Tibial nerve (tissue), 4 donors: ENCODE results near the gene PAK4. TPM values are rescaled to one million over a fixed set of nuclear protein-coding genes. Genes with fewer than 3 reads are reported as not detected.

Experiments
- DNase-seq, 2 donors: peaks; one replicate each; pipeline ENCODE4 v3.0.0-alpha.2; 2019; ENCODE audit warnings: low spot score in 2 of 2
- H3K27ac ChIP-seq, 4 donors: fragments of 200-600 bp; sonication (generic) in 3 of 4; one replicate each; pipeline ENCODE4 v1.5.1; 2017 to 2019; ENCODE audit warnings: mild to moderate bottlenecking in 1 of 4
- H3K27me3 ChIP-seq, 2 donors: fragments of 200-600 bp; sonication (generic) in 1 of 2; one replicate each; pipeline versions ENCODE4 v1.5.1 to v1.6.0; 2017 to 2019
- H3K36me3 ChIP-seq, 3 donors: fragments of 200-600 bp; sonication (generic); one replicate each; pipeline ENCODE4 v1.5.1; 2018 to 2019
- H3K4me1 ChIP-seq, 4 donors: fragments of 200-600 bp; sonication (generic) in 3 of 4; one replicate each; pipeline ENCODE4 v1.5.1; 2017 to 2019
- H3K4me3 ChIP-seq, 4 donors: fragments of 200-600 bp; sonication (generic) in 3 of 4; one replicate each; pipeline ENCODE4 v1.5.1; 2017 to 2019; ENCODE audit warnings: mild to moderate bottlenecking in 1 of 4, moderate library complexity in 1 of 4
- H3K9me3 ChIP-seq, 4 donors: fragments of 200-600 bp; sonication (generic) in 3 of 4; one replicate each; pipeline ENCODE4 v1.5.1; 2017 to 2019
- EP300 ChIP-seq, 2 donors: sonication (generic); formaldehyde crosslinking; IDR thresholded peaks; one replicate each; pipeline ENCODE4 v1.6.1; 2017; ENCODE audit warnings: antibody characterized with exemption in 2 of 2, mild to moderate bottlenecking in 1 of 2
- POLR2A ChIP-seq, 2 donors: fragments of 450-650 bp; IDR thresholded peaks; one replicate each; pipeline ENCODE4 v1.6.1; 2017; ENCODE audit warnings: antibody characterized with exemption in 2 of 2, mild to moderate bottlenecking in 2 of 2, moderate library complexity in 2 of 2
- WGBS, 2 donors: methylation state at CpG; one replicate each; pipeline ENCODE4 v1.1.5; 2018; 5-methylcytosine and 5-hydroxymethylcytosine counted together
- total RNA-seq, 4 donors: library from RNA; depleted of rRNA; stranded (reverse); fragments of >200 nt; gene quantifications; one replicate each; pipeline ENCODE4 v1.1.0, GENCODE V29; 2016
- TF ChIP-seq, protein P1 (sequence below), 5 experiments: fragments of 200-600 bp in 3 of 5; fragments of 450-650 bp in 2 of 5; sonication (generic) in 3 of 5; IDR thresholded peaks; one replicate each; pipeline ENCODE4 v1.5.1; 2016 to 2019; ENCODE audit warnings: antibody characterized with exemption in 5 of 5, mild to moderate bottlenecking in 3 of 5, moderate library complexity in 2 of 5

PAK4 gene
- total RNA-seq, 4 donors from 2014 or later = 22.9 to 45.1 (median 32.3) TPM

DNA sequence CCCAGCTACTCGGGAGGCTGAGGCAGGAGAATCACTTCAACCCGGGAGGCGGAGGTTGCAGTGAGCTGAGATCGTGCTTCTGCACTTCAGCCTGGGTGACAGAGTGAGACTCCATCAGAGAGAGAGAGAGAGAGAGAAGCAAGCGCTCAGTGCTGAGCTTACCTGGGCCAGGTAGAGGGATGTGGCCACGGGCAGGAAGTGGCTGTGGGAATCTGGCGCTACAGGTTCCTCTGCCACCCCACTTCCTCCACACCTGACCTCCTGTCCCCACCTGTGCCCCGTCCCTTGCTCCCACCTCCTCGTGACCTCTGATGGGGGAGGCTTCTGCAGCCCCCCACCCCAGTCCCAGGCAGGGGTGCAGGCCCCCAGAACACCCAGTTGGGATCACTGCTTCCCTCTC lies 70.2 kb downstream of the PAK4 start:
- Histone ChIP-seq H3K9me3 (no peaks in the 10 kb centered on the region), H3K4me3 (no peak overlapping the region), H3K27ac (no peak overlapping the region), H3K4me1 (peaks cover 0 to 11% (median 2%) of the 10 kb centered on the region in 4 donors), H3K36me3 (no peaks in the 10 kb centered on the region), H3K27me3 (peaks cover 0 to 66% of the 10 kb centered on the region in 2 donors)
- DNase-seq = no peak
- 52 to 59% methylated on average over 9 of the region's 9 CpGs for WGBS, 2 donors
- TF ChIP-seq EP300 (IDR thresholded peaks at IDR 0.05) = no peak
- no peak for TF ChIP-seq POLR2A (IDR thresholded peaks at IDR 0.05)
- TF ChIP-seq, protein P1, sequence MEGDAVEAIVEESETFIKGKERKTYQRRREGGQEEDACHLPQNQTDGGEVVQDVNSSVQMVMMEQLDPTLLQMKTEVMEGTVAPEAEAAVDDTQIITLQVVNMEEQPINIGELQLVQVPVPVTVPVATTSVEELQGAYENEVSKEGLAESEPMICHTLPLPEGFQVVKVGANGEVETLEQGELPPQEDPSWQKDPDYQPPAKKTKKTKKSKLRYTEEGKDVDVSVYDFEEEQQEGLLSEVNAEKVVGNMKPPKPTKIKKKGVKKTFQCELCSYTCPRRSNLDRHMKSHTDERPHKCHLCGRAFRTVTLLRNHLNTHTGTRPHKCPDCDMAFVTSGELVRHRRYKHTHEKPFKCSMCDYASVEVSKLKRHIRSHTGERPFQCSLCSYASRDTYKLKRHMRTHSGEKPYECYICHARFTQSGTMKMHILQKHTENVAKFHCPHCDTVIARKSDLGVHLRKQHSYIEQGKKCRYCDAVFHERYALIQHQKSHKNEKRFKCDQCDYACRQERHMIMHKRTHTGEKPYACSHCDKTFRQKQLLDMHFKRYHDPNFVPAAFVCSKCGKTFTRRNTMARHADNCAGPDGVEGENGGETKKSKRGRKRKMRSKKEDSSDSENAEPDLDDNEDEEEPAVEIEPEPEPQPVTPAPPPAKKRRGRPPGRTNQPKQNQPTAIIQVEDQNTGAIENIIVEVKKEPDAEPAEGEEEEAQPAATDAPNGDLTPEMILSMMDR (IDR thresholded peaks at IDR 0.05) = no peak

DNA sequence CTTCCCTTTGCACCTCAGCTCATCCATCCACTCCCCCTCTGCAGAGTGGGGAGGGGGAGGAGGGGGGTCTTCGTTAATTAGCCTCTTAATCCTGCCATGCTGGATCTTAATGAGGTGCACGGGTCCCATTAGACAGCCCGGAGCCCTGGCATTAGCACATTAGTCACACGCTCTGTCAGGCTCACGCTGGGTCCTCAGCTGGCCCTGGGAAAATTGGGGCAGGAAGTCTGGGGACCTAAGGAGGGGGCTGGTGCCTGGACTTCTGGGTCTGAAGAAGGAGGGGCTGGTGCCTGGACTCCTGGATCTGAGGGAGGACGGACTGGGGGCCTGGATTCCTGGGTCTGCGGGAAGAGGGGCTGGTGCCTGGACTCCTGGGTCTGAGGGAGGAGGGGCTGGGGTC lies 70.7 kb downstream of the PAK4 start:
- no peak overlapping the region for H3K27ac ChIP-seq
- no peak for DNase-seq
- TF ChIP-seq EP300 (IDR thresholded peaks at IDR 0.05) (no peak), POLR2A (IDR thresholded peaks at IDR 0.05) (no peak)
- TF ChIP-seq, protein P1 (IDR thresholded peaks at IDR 0.05) = no peak
- H3K4me1 ChIP-seq = peaks cover 0 to 11% (median 2%) of the 10 kb centered on the region in 4 donors
- H3K27me3 ChIP-seq = peaks cover 0 to 71% of the 10 kb centered on the region in 2 donors
- H3K9me3 ChIP-seq = no peaks in the 10 kb centered on the region
- 12 to 16% methylated on average over 7 of the region's 7 CpGs for WGBS, 2 donors
- H3K36me3 ChIP-seq = no peaks in the 10 kb centered on the region
- no peak overlapping the region for H3K4me3 ChIP-seq

DNA sequence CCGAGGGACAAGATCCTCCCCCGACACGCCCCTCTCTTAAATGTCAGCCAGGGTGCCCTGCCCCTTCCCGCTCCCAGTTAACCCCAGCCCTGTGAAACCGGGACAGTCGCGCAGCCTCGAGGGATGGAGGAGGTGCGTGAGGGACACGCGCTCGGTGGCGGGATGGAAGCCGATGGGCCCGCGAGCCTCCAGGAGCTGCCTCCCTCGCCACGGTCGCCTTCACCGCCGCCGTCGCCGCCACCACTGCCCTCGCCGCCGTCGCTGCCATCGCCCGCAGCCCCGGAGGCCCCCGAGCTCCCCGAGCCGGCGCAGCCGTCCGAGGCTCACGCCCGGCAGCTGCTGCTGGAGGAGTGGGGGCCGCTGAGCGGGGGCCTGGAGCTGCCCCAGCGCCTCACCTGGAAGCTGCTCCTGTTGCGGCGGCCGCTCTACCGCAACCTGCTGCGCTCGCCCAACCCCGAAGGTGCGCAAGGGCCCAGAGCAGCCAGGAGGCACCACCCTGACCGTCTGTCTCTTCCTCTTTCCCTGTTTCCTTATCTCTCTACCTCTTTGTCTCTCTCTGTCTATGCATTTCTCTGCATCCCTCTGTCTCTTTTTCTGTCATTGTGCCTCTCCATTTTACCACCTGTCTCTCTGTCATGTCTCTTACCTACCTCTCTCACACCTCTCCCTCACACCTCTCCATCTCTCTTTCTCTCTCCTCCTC lies 71.4 kb downstream of the PAK4 start, which contains the start of gene NCCRP1:
TSS of gene NCCRP1 (plus strand) at position 105 of the 703 bp plus-strand sequence. CDS start at position 124, 19 bp downstream.
- WGBS, 2 donors = 2 to 3% methylated on average over 21 of the region's 51 CpGs

DNA sequence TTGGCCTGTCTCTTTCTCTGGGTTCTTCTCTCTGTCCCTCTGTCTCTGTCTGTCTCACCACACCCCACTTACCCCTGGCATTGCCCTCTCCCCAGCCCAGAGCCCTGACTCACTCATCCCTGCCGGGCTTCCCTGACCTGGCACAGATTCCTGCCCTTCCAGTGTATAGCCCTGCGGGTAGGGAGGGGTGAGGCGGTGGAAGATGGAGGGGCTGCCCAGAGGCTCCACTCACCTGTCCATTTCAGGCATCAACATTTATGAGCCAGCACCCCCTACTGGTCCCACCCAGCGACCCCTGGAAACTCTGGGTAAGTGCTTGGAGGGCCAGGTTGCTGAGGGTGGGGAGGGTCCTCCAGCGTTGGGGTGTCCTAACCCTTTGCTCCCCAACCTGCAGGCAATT lies 72.2 kb downstream of the PAK4 start:
- Histone ChIP-seq H3K27ac (no peak overlapping the region), H3K4me3 (no peak overlapping the region), H3K9me3 (no peaks in the 10 kb centered on the region), H3K4me1 (peaks cover 0 to 11% (median 2%) of the 10 kb centered on the region in 4 donors), H3K27me3 (peaks cover 0 to 86% of the 10 kb centered on the region in 2 donors), H3K36me3 (no peaks in the 10 kb centered on the region)
- TF ChIP-seq EP300 (IDR thresholded peaks at IDR 0.05) (no peak), POLR2A (IDR thresholded peaks at IDR 0.05) (no peak)
- TF ChIP-seq, protein P1 (IDR thresholded peaks at IDR 0.05) = no peak
- no peak for DNase-seq
- 62 to 70% methylated on average over 4 to 5 of the region's 5 CpGs for WGBS, 2 donors

More for the DNA sequence above, 71.4 kb downstream of the PAK4 start, which contains the start of gene NCCRP1:
- Histone ChIP-seq H3K27ac (no peak within 1 kb of the TSS), H3K36me3 (no peaks in the 10 kb centered on the region), H3K9me3 (no peaks in the 10 kb centered on the region), H3K27me3 (peaks cover 0 to 78% of the 10 kb centered on the region in 2 donors), H3K4me3 (peak within 1 kb of the TSS in 1 of 4 donors; percentile 20), H3K4me1 (peaks cover 0 to 11% (median 2%) of the 10 kb centered on the region in 4 donors)
- TF ChIP-seq POLR2A (IDR thresholded peaks at IDR 0.05) (no peak), EP300 (IDR thresholded peaks at IDR 0.05) (no peak)
- TF ChIP-seq, protein P1 (IDR thresholded peaks at IDR 0.05) = no peak
- no peak for DNase-seq

DNA sequence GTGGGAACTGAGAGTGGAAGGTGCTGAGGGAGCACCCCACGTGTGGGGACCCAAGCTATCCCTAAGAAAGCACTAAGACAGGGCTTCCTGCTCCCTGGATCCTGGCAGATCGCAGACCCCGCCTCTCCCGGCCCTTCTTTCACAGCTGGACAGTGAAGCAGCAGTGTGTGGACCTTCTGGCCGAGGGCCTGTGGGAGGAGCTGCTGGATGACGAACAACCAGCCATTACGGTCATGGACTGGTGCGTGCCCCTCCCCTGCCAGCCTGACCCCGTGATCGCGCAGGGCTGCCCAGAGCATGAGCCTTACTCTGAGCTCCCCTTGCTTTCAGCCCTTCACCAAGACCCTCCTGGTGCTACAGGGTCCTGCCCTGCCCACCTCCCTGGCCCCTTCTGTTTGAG lies 73.4 kb downstream of the PAK4 start:
- H3K4me1 ChIP-seq = peaks cover 0 to 11% (median 2%) of the 10 kb centered on the region in 4 donors
- TF ChIP-seq EP300 (IDR thresholded peaks at IDR 0.05) = no peak
- WGBS, 2 donors = 3 to 14% methylated on average over 10 to 11 of the region's 11 CpGs
- H3K36me3 ChIP-seq = no peaks in the 10 kb centered on the region
- no peaks in the 10 kb centered on the region for H3K9me3 ChIP-seq
- H3K27ac ChIP-seq = no peak overlapping the region
- no peak for DNase-seq
- H3K4me3 ChIP-seq = no peak overlapping the region
- peaks cover 0 to 98% of the 10 kb centered on the region in 2 donors for H3K27me3 ChIP-seq
